ENCODE measurements around the gene TSFM. TPM values are rescaled to one million over a fixed set of nuclear protein-coding genes. Genes with fewer than 3 reads are reported as not detected.

Gene TSFM
- total RNA-seq, 1 donor from 2014 or later = 24.3 TPM

DNA sequence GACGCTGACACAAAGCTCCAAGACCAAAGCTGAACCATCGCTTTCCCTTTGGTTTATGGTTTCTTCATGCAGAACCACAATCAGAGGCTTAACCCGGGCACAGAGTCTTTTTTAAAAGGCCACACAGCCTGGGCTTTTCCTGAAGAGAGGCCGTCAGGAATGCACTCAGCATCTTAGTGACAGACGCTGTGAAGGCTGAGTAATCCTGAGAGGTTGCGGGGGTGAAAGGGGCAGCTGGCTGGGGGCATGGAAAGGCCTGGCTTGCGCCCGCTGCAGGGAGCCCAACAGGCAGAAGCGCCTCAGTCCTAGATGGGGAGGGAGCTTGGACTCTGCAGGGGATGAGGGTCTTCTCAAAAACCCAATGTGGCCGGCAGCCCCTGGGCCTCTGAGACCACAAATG, 50.4 kb downstream of the TSFM start:
- H3K9me3 ChIP-seq = no peaks in the 10 kb centered on the region
- peak overlapping the region; percentile 20 for H3K4me3 ChIP-seq
- TF ChIP-seq, protein P1, sequence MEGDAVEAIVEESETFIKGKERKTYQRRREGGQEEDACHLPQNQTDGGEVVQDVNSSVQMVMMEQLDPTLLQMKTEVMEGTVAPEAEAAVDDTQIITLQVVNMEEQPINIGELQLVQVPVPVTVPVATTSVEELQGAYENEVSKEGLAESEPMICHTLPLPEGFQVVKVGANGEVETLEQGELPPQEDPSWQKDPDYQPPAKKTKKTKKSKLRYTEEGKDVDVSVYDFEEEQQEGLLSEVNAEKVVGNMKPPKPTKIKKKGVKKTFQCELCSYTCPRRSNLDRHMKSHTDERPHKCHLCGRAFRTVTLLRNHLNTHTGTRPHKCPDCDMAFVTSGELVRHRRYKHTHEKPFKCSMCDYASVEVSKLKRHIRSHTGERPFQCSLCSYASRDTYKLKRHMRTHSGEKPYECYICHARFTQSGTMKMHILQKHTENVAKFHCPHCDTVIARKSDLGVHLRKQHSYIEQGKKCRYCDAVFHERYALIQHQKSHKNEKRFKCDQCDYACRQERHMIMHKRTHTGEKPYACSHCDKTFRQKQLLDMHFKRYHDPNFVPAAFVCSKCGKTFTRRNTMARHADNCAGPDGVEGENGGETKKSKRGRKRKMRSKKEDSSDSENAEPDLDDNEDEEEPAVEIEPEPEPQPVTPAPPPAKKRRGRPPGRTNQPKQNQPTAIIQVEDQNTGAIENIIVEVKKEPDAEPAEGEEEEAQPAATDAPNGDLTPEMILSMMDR (IDR thresholded peaks at IDR 0.05) = no peak
- DNase-seq = no peak
- intact Hi-C loops (cut with DNase I) = no loop called here
- H3K27me3 ChIP-seq = no peaks in the 10 kb centered on the region
- peaks cover 26% of the 10 kb centered on the region for H3K36me3 ChIP-seq
- H3K27ac ChIP-seq = peak overlapping the region; percentile 7
- peaks cover 96% of the 10 kb centered on the region for H3K4me1 ChIP-seq
- ATAC-seq = peak; percentile 21

DNA sequence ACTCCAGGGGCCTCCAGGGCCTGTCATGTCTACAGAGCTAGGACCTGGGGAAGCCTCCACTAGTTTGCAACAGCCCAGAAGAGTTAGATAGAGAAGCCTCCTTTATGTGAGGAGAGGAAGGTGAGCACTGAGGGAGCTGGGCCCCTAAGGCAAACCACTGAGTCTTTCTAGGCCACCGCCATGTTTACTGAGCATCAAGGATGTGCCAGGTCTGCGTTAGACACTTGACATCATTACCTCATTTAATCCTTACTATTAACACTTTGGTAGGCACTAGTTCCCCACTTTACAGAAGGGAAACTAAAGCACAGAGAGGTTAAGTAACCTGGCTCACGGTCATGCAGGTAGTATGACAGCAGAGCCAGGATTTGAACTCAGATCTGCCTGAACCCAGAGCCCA, 51.1 kb downstream of the TSFM start:
- no peak overlapping the region for H3K4me3 ChIP-seq
- H3K4me1 ChIP-seq = peaks cover 100% of the 10 kb centered on the region
- TF ChIP-seq, protein P1 (IDR thresholded peaks at IDR 0.05) = no peak
- no peaks in the 10 kb centered on the region for H3K27me3 ChIP-seq
- intact Hi-C loops (cut with DNase I) = no loop called here
- H3K9me3 ChIP-seq = no peaks in the 10 kb centered on the region
- H3K27ac ChIP-seq = peak overlapping the region; percentile 7
- ATAC-seq = no peak
- DNase-seq = no peak
- H3K36me3 ChIP-seq = peaks cover 19% of the 10 kb centered on the region

DNA sequence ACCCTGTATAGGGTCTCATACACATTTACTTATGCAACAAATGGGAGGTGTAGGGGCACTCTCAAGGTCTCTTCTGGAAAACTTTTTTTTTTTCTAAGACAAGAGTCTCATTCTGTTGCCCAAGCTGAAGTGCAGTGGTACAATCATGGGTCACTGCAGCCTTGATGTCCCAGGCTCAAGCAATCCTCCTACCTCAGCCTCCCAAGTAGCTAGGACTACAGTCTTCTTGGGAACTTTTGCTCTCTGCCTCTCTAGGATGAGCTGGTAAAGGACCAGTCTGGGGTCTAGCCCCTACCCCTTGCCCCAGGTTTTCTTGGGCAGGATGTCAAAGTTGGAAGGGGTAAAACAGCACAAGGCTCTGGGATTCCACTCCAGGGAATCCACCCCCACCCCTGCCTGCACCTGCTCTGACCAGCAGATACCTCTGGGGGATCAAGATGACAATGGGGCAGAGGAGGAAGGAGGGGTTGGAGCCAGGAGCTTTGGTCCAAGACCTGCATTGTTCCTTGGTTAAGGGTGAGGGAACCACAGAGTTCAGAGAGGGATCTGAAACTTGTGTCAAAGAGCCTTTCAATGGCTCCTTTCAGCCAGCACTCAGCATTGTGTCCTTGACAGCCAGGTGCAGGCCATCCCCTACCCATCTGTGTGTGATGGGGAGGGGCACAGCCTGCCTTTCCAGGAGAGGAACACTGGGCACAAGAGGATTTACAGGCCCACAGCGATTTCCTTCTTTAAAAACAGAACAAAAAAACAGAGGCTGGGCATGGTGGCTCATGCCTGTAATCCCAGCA, 51.7 kb downstream of the TSFM start:
- TF ChIP-seq, protein P1 (IDR thresholded peaks at IDR 0.05) = no peak
- ATAC-seq (no peak), DNase-seq (no peak)
- H3K27ac ChIP-seq = peak overlapping the region; percentile 7
- no peak overlapping the region for H3K4me3 ChIP-seq
- H3K36me3 ChIP-seq = peaks cover 13% of the 10 kb centered on the region
- intact Hi-C loops (cut with DNase I) = no loop called here
- no peaks in the 10 kb centered on the region for H3K9me3 ChIP-seq
- H3K27me3 ChIP-seq = no peaks in the 10 kb centered on the region
- peaks cover 100% of the 10 kb centered on the region for H3K4me1 ChIP-seq

DNA sequence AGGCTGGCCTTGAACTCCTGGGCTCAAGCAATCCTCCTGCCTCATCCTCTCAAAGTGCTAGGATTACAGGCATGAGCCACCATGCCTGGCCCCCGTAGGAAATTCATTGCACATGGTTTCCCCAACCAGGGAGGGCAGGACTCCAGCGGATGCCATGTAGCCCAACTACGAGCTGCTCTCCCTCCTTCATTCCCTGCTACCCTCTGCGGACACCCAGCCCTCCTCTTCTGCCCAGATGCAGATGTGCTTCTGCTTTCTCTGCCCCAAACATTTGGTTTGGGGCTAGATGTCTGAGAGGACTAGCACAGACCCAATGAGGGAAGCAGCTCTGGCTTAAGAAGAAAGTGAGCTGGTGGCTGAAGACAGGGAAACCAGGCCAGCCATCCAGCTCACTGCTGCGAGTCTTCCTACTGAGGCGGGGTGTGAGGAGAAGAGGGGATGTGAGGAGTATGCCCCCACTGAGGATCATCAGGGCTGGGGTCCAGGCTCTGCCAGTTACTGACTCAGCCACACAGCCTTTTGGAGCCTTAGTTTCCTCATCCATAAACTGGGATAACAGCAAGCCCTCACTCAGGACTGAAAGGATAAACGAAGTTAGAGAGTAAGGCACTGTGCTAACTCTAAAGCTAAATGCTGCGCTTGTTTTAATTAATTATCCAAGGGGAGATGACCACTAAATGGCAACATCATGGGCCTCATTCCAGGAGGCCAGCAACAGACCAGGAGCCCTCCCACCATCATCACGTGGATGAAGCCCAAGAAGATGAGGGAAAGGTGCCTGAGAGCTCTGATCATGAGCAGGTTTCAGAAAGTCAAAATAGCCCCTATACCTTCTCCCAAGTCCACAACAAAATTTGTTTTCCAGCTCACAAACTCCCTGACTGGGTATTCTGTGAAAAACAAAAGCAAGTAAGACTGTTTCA, 53.0 kb downstream of the TSFM start:
- H3K27ac ChIP-seq = peak overlapping the region; percentile 68
- intact Hi-C loops (cut with DNase I) = loop anchor here (5.0 kb wide), 1 partner anchor 62 kb away; no protein-coding TSS in a partner anchor
- no peaks in the 10 kb centered on the region for H3K9me3 ChIP-seq
- peak overlapping the region; percentile 31 for H3K4me3 ChIP-seq
- H3K36me3 ChIP-seq = peaks cover 8% of the 10 kb centered on the region
- ATAC-seq (no peak), DNase-seq (no peak)
- TF ChIP-seq, protein P1 (IDR thresholded peaks at IDR 0.05) = no peak
- H3K4me1 ChIP-seq = peaks cover 100% of the 10 kb centered on the region
- no peaks in the 10 kb centered on the region for H3K27me3 ChIP-seq

DNA sequence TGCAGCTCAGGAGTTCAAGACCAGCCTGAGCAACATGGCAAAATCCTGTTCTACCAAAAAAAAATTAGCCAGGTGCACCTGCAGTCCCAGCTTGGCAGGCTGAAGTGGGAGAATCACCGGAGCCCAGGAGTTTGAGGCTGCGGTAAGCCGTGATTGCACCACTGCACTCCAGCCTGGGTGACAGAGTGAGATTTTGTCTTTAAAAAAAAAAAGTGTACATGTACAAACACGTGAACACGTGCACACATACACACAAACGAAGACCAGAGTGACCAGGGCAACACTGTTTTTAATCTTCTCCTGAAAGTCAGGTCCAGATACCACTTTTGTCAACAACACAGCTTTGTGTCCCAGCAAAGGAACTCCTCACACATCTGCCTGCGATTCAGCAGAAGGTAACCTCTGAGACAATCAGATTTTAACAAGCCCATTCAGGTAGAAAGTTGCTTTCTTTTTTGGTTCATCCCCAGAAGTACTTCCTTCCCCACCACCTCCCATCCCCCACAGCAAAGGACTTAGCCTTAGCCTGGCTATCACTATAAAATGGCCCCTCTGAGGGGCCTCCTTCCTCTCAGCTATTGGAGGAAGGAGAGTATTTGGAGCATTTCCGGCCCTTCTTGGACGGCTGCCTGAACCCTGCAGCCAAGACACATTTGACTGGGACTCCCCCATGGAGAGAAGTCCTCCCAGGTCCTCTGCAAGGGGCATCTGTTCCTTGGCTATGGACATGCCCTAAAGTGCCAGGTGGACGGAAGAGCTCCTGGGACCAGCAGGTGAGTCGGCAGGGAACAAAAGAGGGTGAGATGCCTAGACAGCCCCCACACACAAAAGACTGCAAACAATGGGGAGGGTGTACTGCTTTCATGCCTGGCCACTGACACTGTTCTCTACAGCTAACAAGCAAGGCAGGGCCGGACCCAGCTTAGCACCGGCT, 54.1 kb downstream of the TSFM start:
- DNase-seq = peak; percentile 76
- intact Hi-C loops (cut with DNase I) = loop anchor here (5.0 kb wide), 1 partner anchor 61 kb away; no protein-coding TSS in a partner anchor
- H3K27me3 ChIP-seq = no peaks in the 10 kb centered on the region

More for the DNA sequence above, 54.1 kb downstream of the TSFM start:
- TF ChIP-seq, protein P1 (IDR thresholded peaks at IDR 0.05) = no peak
- H3K4me3 ChIP-seq = peak overlapping the region; percentile 31
- H3K36me3 ChIP-seq = peaks cover 5% of the 10 kb centered on the region
- peak overlapping the region; percentile 68 for H3K27ac ChIP-seq
- peak; percentile 40 for ATAC-seq
- no peaks in the 10 kb centered on the region for H3K9me3 ChIP-seq
- peaks cover 100% of the 10 kb centered on the region for H3K4me1 ChIP-seq
